ENCODE measurements around the gene MOCOS.
"Not testable (repeated sequence)": the region's sequence is repeated elsewhere in the genome, so short reads cannot be mapped to it uniquely, and the experiment has no call there.

Gene MOCOS

GRCh38 chr18:36205166-36205565 lies 17.9 kb downstream of the MOCOS start:
- DNase-seq: no peak

- no peak for DNase-seq
Measured at GRCh38 chr18:36207303-36207702, 20.0 kb downstream of the MOCOS start.

GRCh38 chr18:36207969-36208368 lies 20.7 kb downstream of the MOCOS start:
- not testable (repeated sequence) for DNase-seq

- DNase-seq: no peak
Measured at GRCh38 chr18:36211612-36212065, 24.3 kb downstream of the MOCOS start.

- no peak for DNase-seq
Measured at GRCh38 chr18:36212301-36213171, 25.2 kb downstream of the MOCOS start.

- DNase-seq: no peak
Measured at GRCh38 chr18:36214811-36215210, 27.5 kb downstream of the MOCOS start.

GRCh38 chr18:36215577-36215976 lies 28.3 kb downstream of the MOCOS start:
- no peak for DNase-seq

GRCh38 chr18:36217348-36217747 lies 30.1 kb downstream of the MOCOS start:
- no peak for DNase-seq

GRCh38 chr18:36229188-36229587 lies 41.9 kb downstream of the MOCOS start:
- DNase-seq: no peak

- DNase-seq: not testable (repeated sequence)
Measured at GRCh38 chr18:36240510-36240909, 53.2 kb downstream of the MOCOS start.

GRCh38 chr18:36241831-36242230 lies 54.5 kb downstream of the MOCOS start:
- no peak for DNase-seq

- no peak for DNase-seq
Measured at GRCh38 chr18:36247036-36247435, 59.7 kb downstream of the MOCOS start.

- DNase-seq: no peak
Measured at GRCh38 chr18:36249392-36249791, 62.1 kb downstream of the MOCOS start.

GRCh38 chr18:36250827-36251226 lies 63.5 kb downstream of the MOCOS start:
- DNase-seq: no peak

- no peak for DNase-seq
Measured at GRCh38 chr18:36255072-36255698, 67.9 kb downstream of the MOCOS start.

GRCh38 chr18:36256094-36256493 lies 68.8 kb downstream of the MOCOS start:
- DNase-seq: no peak

GRCh38 chr18:36262971-36263370 lies 75.7 kb downstream of the MOCOS start:
- no peak for DNase-seq

- no peak for DNase-seq
Measured at GRCh38 chr18:36264283-36264682, 77.0 kb downstream of the MOCOS start.

GRCh38 chr18:36265015-36265414 lies 77.7 kb downstream of the MOCOS start:
- DNase-seq: no peak

- no peak for DNase-seq
Measured at GRCh38 chr18:36269157-36269556, 81.9 kb downstream of the MOCOS start.

- DNase-seq: no peak
Measured at GRCh38 chr18:36271153-36271552, 83.9 kb downstream of the MOCOS start.

- no peak for DNase-seq
Measured at GRCh38 chr18:36273347-36273746, 86.0 kb downstream of the MOCOS start.

- DNase-seq: no peak
Measured at GRCh38 chr18:36274083-36274715, 86.9 kb downstream of the MOCOS start.

- DNase-seq: no peak
Measured at GRCh38 chr18:36275561-36275960, 88.3 kb downstream of the MOCOS start.
